ENCODE data around the gene FNTB. TPM values are rescaled to one million over a fixed set of nuclear protein-coding genes. Genes with fewer than 3 reads are reported as not detected.

FNTB gene
- polyA plus RNA-seq, 1 experiment: 17.3 TPM

GRCh38 chr14:64971491-64971942 lies 15.2 kb upstream of the FNTB start:
- ChIA-PET CTCF (interaction anchor here (0.7 to 0.9 kb wide), 4 partner anchors 9 to 1500 kb away, joined by 3 to 4 read pairs (median 4); no protein-coding TSS in a partner anchor), POLR2A (interaction anchor here (0.7 kb wide), 1 partner anchor 27 kb away, joined by 3 read pairs; no protein-coding TSS in a partner anchor)
- DNase-seq (ENCODE audit: low read depth, low spot score): no peak
- Histone ChIP-seq H3K9me3 (ENCODE audit: control insufficient read depth, insufficient read depth, low read length) (no peaks in the 10 kb centered on the region; the same call in 1 of the 2 replicates), H3K4me3 (ENCODE audit: low read depth, low read length) (peak overlapping the region; percentile 74), H3K27me3 (ENCODE audit: control insufficient read depth, insufficient read depth, low read length) (peaks cover 6% of the 10 kb centered on the region), H3K27ac (ENCODE audit: low read depth, low read length) (no peak overlapping the region)
- no peak for TF ChIP-seq CTCF (IDR thresholded peaks at IDR 0.05; ENCODE audit: low read depth, low read length)

GRCh38 chr14:64971943-64972791 lies 14.5 kb upstream of the FNTB start, which contains the start of gene RAB15:
RAB15 (minus strand) TSS chr14:64972336; CDS start chr14:64972076, 260 bp downstream.
- ChIA-PET CTCF (interaction anchor here (0.6 to 0.7 kb wide), 4 partner anchors 8 to 1500 kb away, joined by 3 to 4 read pairs (median 4); no protein-coding TSS in a partner anchor), POLR2A (interaction anchor here (0.7 kb wide), 1 partner anchor 26 kb away, joined by 3 read pairs; no protein-coding TSS in a partner anchor)
- Histone ChIP-seq H3K27me3 (ENCODE audit: control insufficient read depth, insufficient read depth, low read length) (peaks cover 10% of the 10 kb centered on the region), H3K4me3 (ENCODE audit: low read depth, low read length) (peak within 1 kb of the TSS; percentile 74), H3K27ac (ENCODE audit: low read depth, low read length) (no peak within 1 kb of the TSS), H3K9me3 (ENCODE audit: control insufficient read depth, insufficient read depth, low read length) (no peaks in the 10 kb centered on the region; the same call in 1 of the 2 replicates)
- TF ChIP-seq CTCF (IDR thresholded peaks at IDR 0.05; ENCODE audit: low read depth, low read length): no peak
- DNase-seq (ENCODE audit: low read depth, low spot score): no peak

DNA sequence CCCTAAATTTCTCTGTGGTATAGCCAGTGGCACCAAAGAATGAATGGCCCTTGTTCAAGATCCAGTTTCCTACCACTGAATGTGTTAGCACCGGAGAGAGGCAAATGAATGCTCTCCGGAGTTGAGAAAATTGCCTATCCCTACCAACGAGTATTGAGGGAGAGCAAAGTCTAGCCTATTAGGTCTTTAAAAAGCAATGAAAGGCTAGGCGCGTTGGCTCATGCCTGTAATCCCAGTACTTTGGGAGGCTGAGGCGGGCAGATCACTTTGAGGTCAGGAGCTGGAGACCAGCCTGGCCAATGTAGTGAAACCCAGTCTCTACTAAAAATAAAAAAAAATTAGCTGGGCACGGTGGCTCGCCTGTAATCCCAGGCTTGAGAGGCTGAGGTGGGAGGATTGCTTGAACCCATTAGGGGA lies 13.7 kb upstream of the FNTB start:
- Histone ChIP-seq H3K9me3 (ENCODE audit: control insufficient read depth, insufficient read depth, low read length) (no peaks in the 10 kb centered on the region; the same call in 1 of the 2 replicates), H3K27me3 (ENCODE audit: control insufficient read depth, insufficient read depth, low read length) (peaks cover 10% of the 10 kb centered on the region), H3K4me3 (ENCODE audit: low read depth, low read length) (no peak overlapping the region), H3K27ac (ENCODE audit: low read depth, low read length) (no peak overlapping the region)
- ChIA-PET POLR2A (no interaction called here), CTCF (no interaction called here)
- TF ChIP-seq CTCF (IDR thresholded peaks at IDR 0.05; ENCODE audit: low read depth, low read length): no peak
- no peak for DNase-seq (ENCODE audit: low read depth, low spot score)

DNA sequence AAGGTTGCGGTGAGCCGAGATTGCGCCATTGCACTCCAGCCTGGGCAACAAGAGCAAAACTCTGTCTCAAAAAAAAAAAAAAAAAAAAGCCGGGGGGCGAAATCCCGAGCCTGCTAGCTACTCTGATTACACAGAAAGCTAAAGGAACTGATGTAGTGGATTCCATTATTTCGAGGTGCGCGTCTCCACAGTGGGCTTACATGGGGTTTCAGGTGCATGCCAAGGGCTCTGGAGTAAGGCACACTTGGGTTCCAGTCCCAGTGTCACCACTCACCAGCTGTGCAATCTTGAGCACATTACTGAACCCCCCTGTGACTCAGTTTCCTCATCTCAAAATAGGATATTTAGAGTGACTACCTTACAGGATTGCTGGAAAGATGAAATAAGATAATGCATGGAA lies 12.9 kb upstream of the FNTB start:
- H3K27me3 ChIP-seq (ENCODE audit: control insufficient read depth, insufficient read depth, low read length): peaks cover 10% of the 10 kb centered on the region
- no peak for DNase-seq (ENCODE audit: low read depth, low spot score)
- H3K4me3 ChIP-seq (ENCODE audit: low read depth, low read length): no peak overlapping the region
- no peak for TF ChIP-seq CTCF (IDR thresholded peaks at IDR 0.05; ENCODE audit: low read depth, low read length)
- H3K9me3 ChIP-seq (ENCODE audit: control insufficient read depth, insufficient read depth, low read length): no peaks in the 10 kb centered on the region; the same call in 1 of the 2 replicates
- H3K27ac ChIP-seq (ENCODE audit: low read depth, low read length): no peak overlapping the region
- ChIA-PET CTCF (interaction anchor here (0.8 to 1.3 kb wide), 2 partner anchors 83 to 150 kb away, joined by 4 read pairs; no protein-coding TSS in a partner anchor), POLR2A (no interaction called here)
